Esophagus muscularis mucosa (tissue), 4 donors: Measurements from ENCODE around the gene CASP1.

ENCODE experiments used
- CTCF ChIP-seq, 3 experiments: fragments of 200-600 bp in 2 of 3; fragments of 450-650 bp in 1 of 3; sonication (generic) in 2 of 3; IDR thresholded peaks; one replicate each; pipeline ENCODE4 v1.5.1; 2017 to 2019; ENCODE audit warnings: antibody characterized with exemption in 3 of 3, mild to moderate bottlenecking in 2 of 3, moderate library complexity in 1 of 3
- EP300 ChIP-seq: sonication (generic); formaldehyde crosslinking; IDR thresholded peaks from one replicate; pipeline ENCODE4 v1.6.1; 2017; ENCODE audit warnings: antibody characterized with exemption
- POLR2A ChIP-seq: fragments of 450-650 bp; IDR thresholded peaks from one replicate; pipeline ENCODE4 v1.6.1; 2017; ENCODE audit warnings: antibody characterized with exemption, moderate library complexity, mild to moderate bottlenecking, low read depth
- POLR2AphosphoS5 ChIP-seq, 2 donors: sonication (generic); formaldehyde crosslinking; IDR thresholded peaks; one replicate each; pipeline ENCODE4 v1.6.1; 2017; ENCODE audit warnings: antibody characterized with exemption in 2 of 2

GRCh38 chr11:105045676-105046296, 10.8 kb upstream of the CASP1 start:
- TF ChIP-seq CTCF (IDR thresholded peaks at IDR 0.05), result no peak
- no peak for TF ChIP-seq POLR2AphosphoS5 (IDR thresholded peaks at IDR 0.05)
- no peak for TF ChIP-seq POLR2A
- no peak for TF ChIP-seq EP300
